Right lobe of liver (tissue), 4 donors: ENCODE results near the gene COPS4.

ENCODE experiments used
- CTCF ChIP-seq, 4 donors: fragments of 200-600 bp in 3 of 4; fragments of 450-650 bp in 1 of 4; IDR thresholded peaks; one replicate each; pipeline versions ENCODE4 v1.5.1 to v1.8.0; 2016 to 2022; ENCODE audit warnings: antibody characterized with exemption in 4 of 4, mild to moderate bottlenecking in 2 of 4
- POLR2A ChIP-seq: fragments of 450-650 bp; IDR thresholded peaks from one replicate; pipeline ENCODE4 v1.6.1; 2017; ENCODE audit warnings: antibody characterized with exemption, mild to moderate bottlenecking
- donor health status: DM: no; HTN: no; CAD: no.
- donor health status: DM: no; HTN: no; CAD: no.
- donor health status: DM: no; HTN: yes; CAD: no.

GRCh38 chr4:83115000-83115399, 80.0 kb downstream of the COPS4 start:
- no peak for TF ChIP-seq CTCF (IDR thresholded peaks at IDR 0.05)
- no peak for TF ChIP-seq POLR2A
